ENCODE data around the gene RRP15.

The RRP15 gene

GRCh38 chr1:218339267-218339831 is 54.3 kb downstream of the RRP15 start:
- no peak for DNase-seq (ENCODE audit: low read depth in 2 of 2, low spot score in 1 of 2)

GRCh38 chr1:218341325-218341724 is 56.2 kb downstream of the RRP15 start:
- DNase-seq (ENCODE audit: low read depth in 2 of 2, low spot score in 1 of 2): no peak

GRCh38 chr1:218342091-218342490 is 57.0 kb downstream of the RRP15 start:
- no peak for DNase-seq (ENCODE audit: low read depth in 2 of 2, low spot score in 1 of 2)

GRCh38 chr1:218344814-218345672 is 60.0 kb downstream of the RRP15 start, which contains the start of gene TGFB2:
TGFB2 (plus strand) TSS chr1:218345336; CDS start chr1:218346702, 1,366 bp downstream.
- no peak for DNase-seq (ENCODE audit: low read depth in 2 of 2, low spot score in 1 of 2)

- DNase-seq (ENCODE audit: low read depth in 2 of 2, low spot score in 1 of 2): no peak
Measured at GRCh38 chr1:218345673-218346390, 60.7 kb downstream of the RRP15 start.

- DNase-seq (ENCODE audit: low read depth in 2 of 2, low spot score in 1 of 2): no peak
Measured at GRCh38 chr1:218346391-218347204, 61.5 kb downstream of the RRP15 start.

- DNase-seq (ENCODE audit: low read depth in 2 of 2, low spot score in 1 of 2): no peak
Measured at GRCh38 chr1:218347336-218347722, 62.2 kb downstream of the RRP15 start.

GRCh38 chr1:218347723-218348627 is 62.9 kb downstream of the RRP15 start:
- no peak for DNase-seq (ENCODE audit: low read depth in 2 of 2, low spot score in 1 of 2)

- no peak for DNase-seq (ENCODE audit: low read depth in 2 of 2, low spot score in 1 of 2)
Measured at GRCh38 chr1:218348628-218349071, 63.6 kb downstream of the RRP15 start.

GRCh38 chr1:218349348-218350034 is 64.4 kb downstream of the RRP15 start:
- DNase-seq (ENCODE audit: low read depth in 2 of 2, low spot score in 1 of 2): no peak

- no peak for DNase-seq (ENCODE audit: low read depth in 2 of 2, low spot score in 1 of 2)
Measured at GRCh38 chr1:218350035-218350525, 65.0 kb downstream of the RRP15 start.

- no peak for DNase-seq (ENCODE audit: low read depth in 2 of 2, low spot score in 1 of 2)
Measured at GRCh38 chr1:218350801-218351266, 65.7 kb downstream of the RRP15 start.

- DNase-seq (ENCODE audit: low read depth in 2 of 2, low spot score in 1 of 2): no peak
Measured at GRCh38 chr1:218351391-218352074, 66.4 kb downstream of the RRP15 start.

- no peak for DNase-seq (ENCODE audit: low read depth in 2 of 2, low spot score in 1 of 2)
Measured at GRCh38 chr1:218352075-218352438, 67.0 kb downstream of the RRP15 start.

- no peak for DNase-seq (ENCODE audit: low read depth in 2 of 2, low spot score in 1 of 2)
Measured at GRCh38 chr1:218353656-218354055, 68.6 kb downstream of the RRP15 start.

GRCh38 chr1:218355278-218355677 is 70.2 kb downstream of the RRP15 start:
- DNase-seq (ENCODE audit: low read depth in 2 of 2, low spot score in 1 of 2): no peak

- DNase-seq (ENCODE audit: low read depth in 2 of 2, low spot score in 1 of 2): no peak
Measured at GRCh38 chr1:218357211-218357892, 72.3 kb downstream of the RRP15 start.

GRCh38 chr1:218357893-218358232 is 72.8 kb downstream of the RRP15 start:
- DNase-seq (ENCODE audit: low read depth in 2 of 2, low spot score in 1 of 2): no peak
